ENCODE results near the gene PSRC1.
A peak's percentile ranks its signal among the peaks of the same experiment; 100 is the strongest.
"Not testable (repeated sequence)": the region's sequence is repeated elsewhere in the genome, so short reads cannot be mapped to it uniquely, and the experiment has no call there.

PSRC1 gene

DNA sequence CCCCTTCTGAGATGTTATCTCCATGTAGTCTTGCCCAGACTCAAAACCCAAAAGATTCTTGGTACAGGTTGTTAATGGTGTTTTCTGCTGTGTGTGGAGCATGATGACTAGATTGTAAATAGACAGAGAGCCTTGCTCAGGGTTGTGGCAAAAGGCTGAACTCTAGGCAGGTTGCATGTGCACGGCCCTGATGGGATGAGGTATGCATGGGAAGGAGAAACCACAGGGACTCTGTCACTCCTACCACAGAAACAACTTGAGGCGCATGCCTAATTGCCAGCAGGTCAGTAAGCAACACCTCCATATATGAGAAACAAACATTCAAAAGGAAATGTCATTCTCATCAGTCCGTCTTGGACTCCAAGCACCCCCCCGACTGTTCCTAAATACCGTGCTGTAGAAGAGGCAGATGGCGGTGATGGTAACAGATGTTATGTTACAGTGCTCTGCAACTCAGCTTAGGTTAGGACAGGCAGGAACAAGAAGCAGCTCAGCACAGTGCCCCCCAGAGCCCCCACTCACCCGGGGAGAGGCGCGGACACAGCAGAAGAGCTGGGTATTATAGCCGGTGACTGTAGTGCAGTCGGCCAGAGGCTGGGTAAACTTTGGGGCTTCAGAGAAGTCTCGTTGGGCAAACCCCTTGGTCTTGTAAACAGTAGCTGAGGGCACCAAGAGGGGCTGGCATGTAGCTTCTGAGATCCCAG is 12.9 kb upstream of the PSRC1 start:
- Histone ChIP-seq H3K9ac (ENCODE audit: low read length) (no peak overlapping the region), H3K9me3 (ENCODE audit: control insufficient read depth, insufficient read depth, low read depth, low read length) (no peaks in the 10 kb centered on the region), H3K27me3 (ENCODE audit: control insufficient read depth, insufficient read depth, low read length) (no peaks in the 10 kb centered on the region), H3K27ac (ENCODE audit: low read depth, low read length) (no peak overlapping the region), H3K4me1 (ENCODE audit: control insufficient read depth, insufficient read depth, low read length) (peaks cover 15% of the 10 kb centered on the region), H3K4me3 (ENCODE audit: low read depth, low read length) (no peak overlapping the region), H3K36me3 (ENCODE audit: control insufficient read depth, insufficient read depth, low read length) (no peaks in the 10 kb centered on the region)

DNA sequence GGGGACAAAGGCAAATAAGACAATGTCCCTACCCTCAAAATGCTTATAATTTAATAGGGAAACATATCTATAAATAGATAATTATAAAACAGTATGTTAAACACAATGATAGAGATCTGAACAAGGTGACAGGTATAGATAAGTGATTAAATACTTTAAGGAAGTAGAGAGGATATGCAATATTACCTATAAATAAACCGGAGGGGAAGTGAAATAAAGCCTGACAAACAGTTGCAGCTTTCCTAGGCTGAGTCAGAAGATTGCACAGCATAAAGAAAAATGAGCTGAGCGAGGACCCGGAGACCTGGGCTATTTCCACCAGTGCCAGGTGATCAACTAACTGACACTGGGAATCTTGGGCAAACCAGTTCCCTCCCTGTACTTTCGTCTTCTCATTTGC is 11.5 kb upstream of the PSRC1 start:
- Histone ChIP-seq H3K4me1 (ENCODE audit: control insufficient read depth, insufficient read depth, low read length) (peaks cover 12% of the 10 kb centered on the region), H3K27ac (ENCODE audit: low read depth, low read length) (no peak overlapping the region), H3K9ac (ENCODE audit: low read length) (no peak overlapping the region), H3K9me3 (ENCODE audit: control insufficient read depth, insufficient read depth, low read depth, low read length) (no peaks in the 10 kb centered on the region), H3K27me3 (ENCODE audit: control insufficient read depth, insufficient read depth, low read length) (no peaks in the 10 kb centered on the region), H3K4me3 (ENCODE audit: low read depth, low read length) (no peak overlapping the region), H3K36me3 (ENCODE audit: control insufficient read depth, insufficient read depth, low read length) (no peaks in the 10 kb centered on the region)

DNA sequence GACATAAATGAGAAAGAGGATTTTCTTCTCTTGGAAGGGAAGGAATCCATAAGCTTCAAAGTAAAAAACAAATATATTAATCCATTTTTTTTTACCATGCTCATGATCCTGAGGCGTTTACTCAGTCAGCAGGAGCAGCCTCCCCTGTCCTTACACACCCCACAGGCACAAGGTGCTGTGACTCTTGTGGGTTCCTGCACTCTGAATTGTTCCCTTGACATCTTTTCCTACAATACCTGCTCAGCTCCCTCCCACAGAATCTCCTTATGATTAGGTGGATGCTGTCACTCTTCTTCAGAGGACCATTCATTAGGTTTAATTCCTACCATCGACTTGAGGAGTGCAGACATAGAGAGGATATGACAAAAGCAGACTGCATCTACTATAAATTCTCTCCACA is 10.1 kb upstream of the PSRC1 start:
- Histone ChIP-seq H3K27ac (ENCODE audit: low read depth, low read length) (no peak overlapping the region), H3K27me3 (ENCODE audit: control insufficient read depth, insufficient read depth, low read length) (no peaks in the 10 kb centered on the region), H3K9me3 (ENCODE audit: control insufficient read depth, insufficient read depth, low read depth, low read length) (no peaks in the 10 kb centered on the region), H3K36me3 (ENCODE audit: control insufficient read depth, insufficient read depth, low read length) (no peaks in the 10 kb centered on the region), H3K4me3 (ENCODE audit: low read depth, low read length) (no peak overlapping the region), H3K4me1 (ENCODE audit: control insufficient read depth, insufficient read depth, low read length) (peaks cover 10% of the 10 kb centered on the region), H3K9ac (ENCODE audit: low read length) (no peak overlapping the region)

DNA sequence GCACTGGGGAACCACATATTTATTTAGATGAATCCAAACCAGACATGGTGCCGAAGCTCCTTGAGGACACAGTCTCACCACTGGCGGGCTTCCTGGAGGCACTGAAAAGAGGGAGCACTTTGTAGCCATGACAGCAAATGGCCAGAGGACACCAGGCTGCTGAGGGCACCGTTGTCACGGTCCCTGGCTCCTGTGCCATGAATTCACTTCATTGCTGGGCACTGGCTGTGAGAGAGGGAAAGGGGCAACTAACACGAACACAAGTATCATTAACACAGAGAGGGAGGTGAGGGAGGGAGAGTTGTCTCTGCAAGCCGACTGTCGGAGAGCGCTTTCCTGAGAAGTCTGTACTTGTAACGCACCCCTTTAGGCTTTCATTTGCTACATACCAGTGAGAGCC is 9.4 kb upstream of the PSRC1 start:
- Histone ChIP-seq H3K9me3 (ENCODE audit: control insufficient read depth, insufficient read depth, low read depth, low read length) (no peaks in the 10 kb centered on the region), H3K4me3 (ENCODE audit: low read depth, low read length) (no peak overlapping the region), H3K36me3 (ENCODE audit: control insufficient read depth, insufficient read depth, low read length) (no peaks in the 10 kb centered on the region), H3K27ac (ENCODE audit: low read depth, low read length) (no peak overlapping the region), H3K27me3 (ENCODE audit: control insufficient read depth, insufficient read depth, low read length) (no peaks in the 10 kb centered on the region), H3K9ac (ENCODE audit: low read length) (no peak overlapping the region), H3K4me1 (ENCODE audit: control insufficient read depth, insufficient read depth, low read length) (peaks cover 10% of the 10 kb centered on the region)

DNA sequence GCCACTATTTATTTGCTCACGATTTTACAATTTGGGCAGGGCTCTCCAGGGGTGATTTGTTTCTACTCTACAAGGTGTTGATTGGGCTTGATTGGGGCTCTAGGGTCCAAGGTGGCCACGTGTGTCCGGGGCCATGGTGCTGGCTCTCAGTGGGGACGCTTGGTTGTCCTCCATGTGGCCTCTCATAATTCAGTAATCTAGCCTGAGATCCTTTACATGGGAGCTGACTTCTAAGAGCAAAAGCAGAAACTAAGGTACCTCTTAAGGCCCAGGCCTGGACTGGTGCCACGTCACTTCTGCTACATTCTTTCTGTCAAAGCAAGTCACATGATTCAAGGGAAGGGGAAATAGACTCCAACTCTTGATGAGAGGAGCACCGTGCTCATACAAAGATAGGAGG is 8.1 kb upstream of the PSRC1 start:
- H3K27me3 ChIP-seq (ENCODE audit: control insufficient read depth, insufficient read depth, low read length), result no peaks in the 10 kb centered on the region
- H3K9ac ChIP-seq (ENCODE audit: low read length), result no peak overlapping the region
- no peak overlapping the region for H3K27ac ChIP-seq (ENCODE audit: low read depth, low read length)
- H3K4me1 ChIP-seq (ENCODE audit: control insufficient read depth, insufficient read depth, low read length), result peaks cover 10% of the 10 kb centered on the region
- H3K4me3 ChIP-seq (ENCODE audit: low read depth, low read length), result no peak overlapping the region
- H3K9me3 ChIP-seq (ENCODE audit: control insufficient read depth, insufficient read depth, low read depth, low read length), result no peaks in the 10 kb centered on the region
- no peaks in the 10 kb centered on the region for H3K36me3 ChIP-seq (ENCODE audit: control insufficient read depth, insufficient read depth, low read length)

DNA sequence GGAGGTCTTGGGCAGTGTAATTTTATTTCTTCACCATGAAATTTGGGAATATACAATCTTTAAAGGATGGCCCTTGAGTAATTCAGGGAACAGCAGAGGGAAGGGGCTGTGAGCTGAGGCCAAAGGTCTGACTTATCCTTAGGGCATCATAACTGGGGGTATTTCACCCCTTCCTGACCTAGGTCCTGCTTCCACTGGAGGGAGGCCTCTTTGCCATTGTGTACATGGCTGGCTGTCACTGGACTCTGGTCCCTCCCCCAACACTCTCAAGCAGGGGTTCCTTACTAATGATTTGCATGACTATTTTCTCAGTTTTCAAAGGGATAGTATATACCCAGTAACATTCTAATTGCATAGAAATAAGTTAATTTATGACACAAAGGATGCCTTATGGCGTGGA is 7.2 kb upstream of the PSRC1 start:
- peaks cover 12% of the 10 kb centered on the region for H3K4me1 ChIP-seq (ENCODE audit: control insufficient read depth, insufficient read depth, low read length)
- no peaks in the 10 kb centered on the region for H3K36me3 ChIP-seq (ENCODE audit: control insufficient read depth, insufficient read depth, low read length)
- H3K27ac ChIP-seq (ENCODE audit: low read depth, low read length), result no peak overlapping the region
- no peaks in the 10 kb centered on the region for H3K27me3 ChIP-seq (ENCODE audit: control insufficient read depth, insufficient read depth, low read length)
- no peak overlapping the region for H3K4me3 ChIP-seq (ENCODE audit: low read depth, low read length)
- no peaks in the 10 kb centered on the region for H3K9me3 ChIP-seq (ENCODE audit: control insufficient read depth, insufficient read depth, low read depth, low read length)
- H3K9ac ChIP-seq (ENCODE audit: low read length), result no peak overlapping the region

DNA sequence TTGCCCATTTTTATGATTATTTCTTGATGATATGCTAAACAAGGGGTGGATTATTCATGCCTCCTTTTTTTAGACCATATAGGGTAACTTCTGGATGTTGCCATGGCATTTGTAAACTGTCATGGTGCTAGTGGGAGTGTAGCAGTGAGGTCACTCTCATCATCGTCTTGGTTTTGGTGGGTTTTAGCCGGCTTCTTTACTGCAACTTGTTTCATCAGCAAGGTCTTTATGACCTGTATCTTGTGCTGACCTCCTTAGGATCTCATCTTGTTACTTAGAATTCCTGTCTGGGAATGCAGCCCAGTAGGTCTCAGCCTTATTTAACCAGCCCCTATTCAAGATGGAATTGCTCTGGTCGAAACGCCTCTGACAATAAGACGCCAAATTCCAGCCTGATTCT is 3.8 kb upstream of the PSRC1 start:
- not testable (repeated sequence) for H3K27me3 ChIP-seq (ENCODE audit: control insufficient read depth, insufficient read depth, low read length); H3K36me3 ChIP-seq (ENCODE audit: control insufficient read depth, insufficient read depth, low read length); H3K9me3 ChIP-seq (ENCODE audit: control insufficient read depth, insufficient read depth, low read depth, low read length); H3K9ac ChIP-seq (ENCODE audit: low read length); H3K4me3 ChIP-seq (ENCODE audit: low read depth, low read length); H3K27ac ChIP-seq (ENCODE audit: low read depth, low read length)
- peaks cover 24% of the 10 kb centered on the region for H3K4me1 ChIP-seq (ENCODE audit: control insufficient read depth, insufficient read depth, low read length)

DNA sequence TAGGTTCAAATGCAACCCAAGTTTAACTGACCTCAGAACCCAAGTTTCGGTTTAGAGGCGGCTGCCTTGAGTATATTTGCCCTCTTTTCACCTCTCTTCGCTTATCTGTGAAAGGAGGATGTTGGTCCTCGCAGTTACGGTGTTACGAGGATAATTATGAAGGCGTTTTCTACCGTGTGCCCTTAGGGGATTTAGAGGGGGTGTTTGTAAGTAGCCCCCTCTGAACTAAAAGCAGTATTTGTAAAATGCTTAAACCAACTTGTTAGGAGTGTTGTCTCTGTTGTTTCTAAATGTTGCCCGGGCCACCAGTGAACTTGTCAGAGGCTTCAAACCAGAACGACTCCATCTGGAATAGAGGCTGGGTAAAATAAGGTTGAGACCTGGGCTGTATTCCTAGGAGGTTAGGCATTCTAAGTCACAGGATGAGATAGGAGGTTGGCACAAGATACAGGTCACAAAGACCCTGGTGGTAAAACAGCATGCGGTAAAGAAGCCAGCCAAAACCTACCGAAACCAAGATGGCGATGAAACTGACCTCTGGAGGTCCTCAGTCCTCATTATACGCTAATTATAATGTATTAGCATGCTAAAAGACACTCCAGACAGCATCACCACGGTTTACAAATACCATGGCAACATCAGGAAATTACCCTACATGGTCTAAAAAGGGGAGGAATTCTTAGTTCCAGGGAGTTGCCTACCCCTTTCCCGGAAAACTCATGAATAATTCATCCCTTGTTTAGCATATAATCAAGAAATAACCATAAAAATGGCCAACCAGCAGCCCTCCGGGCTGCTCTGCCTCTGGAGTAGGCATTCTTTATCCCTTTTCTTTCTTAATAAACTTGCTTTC is 1.0 kb upstream of the PSRC1 start:
- no peaks in the 10 kb centered on the region for H3K27me3 ChIP-seq (ENCODE audit: control insufficient read depth, insufficient read depth, low read length)
- H3K27ac ChIP-seq (ENCODE audit: low read depth, low read length), result peak overlapping the region; percentile 83
- H3K4me3 ChIP-seq (ENCODE audit: low read depth, low read length), result peak overlapping the region; percentile 90
- H3K36me3 ChIP-seq (ENCODE audit: control insufficient read depth, insufficient read depth, low read length), result peaks cover 22% of the 10 kb centered on the region
- H3K9ac ChIP-seq (ENCODE audit: low read length), result peak overlapping the region; percentile 85
- H3K9me3 ChIP-seq (ENCODE audit: control insufficient read depth, insufficient read depth, low read depth, low read length), result no peaks in the 10 kb centered on the region
- H3K4me1 ChIP-seq (ENCODE audit: control insufficient read depth, insufficient read depth, low read length), result peaks cover 29% of the 10 kb centered on the region

DNA sequence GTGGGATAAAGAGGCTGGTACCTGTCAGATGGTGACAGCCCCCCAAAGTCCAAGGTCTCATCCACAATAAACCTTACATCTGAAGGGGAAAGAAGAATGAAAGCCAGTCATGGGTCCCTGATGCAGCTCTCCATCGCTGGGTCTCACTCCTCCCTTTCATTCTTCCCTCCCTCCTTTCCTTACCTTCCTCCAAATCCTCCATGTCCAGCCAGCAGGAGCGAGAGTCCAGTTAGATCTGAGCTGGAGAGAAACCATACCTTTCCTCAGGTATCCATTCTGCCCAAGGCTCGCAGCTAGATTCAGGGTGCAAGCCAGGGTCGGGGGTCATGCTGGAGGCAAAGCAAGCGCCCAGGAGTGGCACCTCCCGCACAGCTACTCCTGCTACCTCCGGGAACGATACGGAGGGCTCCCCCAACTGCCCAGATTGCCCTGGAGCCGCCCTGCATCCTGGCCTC is 421 bp downstream of the PSRC1 start:
- Histone ChIP-seq H3K4me1 (ENCODE audit: control insufficient read depth, insufficient read depth, low read length) (peaks cover 29% of the 10 kb centered on the region), H3K9ac (ENCODE audit: low read length) (peak overlapping the region; percentile 86), H3K36me3 (ENCODE audit: control insufficient read depth, insufficient read depth, low read length) (peaks cover 33% of the 10 kb centered on the region), H3K4me3 (ENCODE audit: low read depth, low read length) (peak overlapping the region; percentile 90), H3K9me3 (ENCODE audit: control insufficient read depth, insufficient read depth, low read depth, low read length) (no peaks in the 10 kb centered on the region), H3K27me3 (ENCODE audit: control insufficient read depth, insufficient read depth, low read length) (no peaks in the 10 kb centered on the region), H3K27ac (ENCODE audit: low read depth, low read length) (no peak overlapping the region)

DNA sequence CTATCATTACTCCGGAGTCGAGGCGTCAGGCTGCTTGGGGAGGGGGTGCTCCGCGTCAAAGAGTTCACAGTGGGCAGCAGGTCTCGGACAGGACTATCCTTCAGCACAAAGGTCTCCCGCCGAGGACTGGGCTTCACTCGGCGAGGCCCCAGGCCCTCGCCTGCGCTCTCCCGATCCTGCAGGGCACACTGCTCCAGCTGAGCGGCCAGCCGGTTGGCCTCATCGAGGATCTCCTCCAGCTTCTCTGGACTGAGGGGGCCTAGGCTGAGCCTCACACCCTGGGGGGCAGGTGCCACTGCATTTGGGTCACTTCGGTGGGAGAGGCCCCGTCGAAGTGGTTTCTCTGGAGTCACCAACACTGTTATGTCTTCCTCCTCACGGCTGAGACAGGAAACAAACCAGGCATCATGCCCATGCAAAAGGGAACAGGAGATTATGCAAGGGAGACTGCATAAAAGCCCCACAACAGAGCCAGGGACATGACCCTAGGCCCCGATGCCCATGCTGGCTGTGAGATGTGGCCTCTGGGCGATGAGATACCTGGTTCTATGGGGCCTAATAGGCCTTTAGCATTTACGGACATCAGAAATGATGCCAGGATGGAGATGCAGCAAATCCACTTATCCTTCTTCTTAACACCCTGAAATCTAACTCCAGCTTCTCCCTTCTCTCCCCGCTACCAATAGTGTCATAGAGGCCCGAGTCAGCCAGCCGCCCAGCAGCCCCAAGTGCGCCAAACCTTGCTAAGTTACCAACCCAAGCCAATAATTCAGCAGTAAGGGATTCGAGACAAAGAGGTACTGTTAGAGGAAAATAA is 1.1 kb downstream of the PSRC1 start:
- Histone ChIP-seq H3K27ac (ENCODE audit: low read depth, low read length) (no peak overlapping the region), H3K27me3 (ENCODE audit: control insufficient read depth, insufficient read depth, low read length) (no peaks in the 10 kb centered on the region), H3K4me3 (ENCODE audit: low read depth, low read length) (peak overlapping the region; percentile 90), H3K9me3 (ENCODE audit: control insufficient read depth, insufficient read depth, low read depth, low read length) (no peaks in the 10 kb centered on the region), H3K4me1 (ENCODE audit: control insufficient read depth, insufficient read depth, low read length) (peaks cover 32% of the 10 kb centered on the region), H3K36me3 (ENCODE audit: control insufficient read depth, insufficient read depth, low read length) (peaks cover 33% of the 10 kb centered on the region), H3K9ac (ENCODE audit: low read length) (peak overlapping the region; percentile 86)

DNA sequence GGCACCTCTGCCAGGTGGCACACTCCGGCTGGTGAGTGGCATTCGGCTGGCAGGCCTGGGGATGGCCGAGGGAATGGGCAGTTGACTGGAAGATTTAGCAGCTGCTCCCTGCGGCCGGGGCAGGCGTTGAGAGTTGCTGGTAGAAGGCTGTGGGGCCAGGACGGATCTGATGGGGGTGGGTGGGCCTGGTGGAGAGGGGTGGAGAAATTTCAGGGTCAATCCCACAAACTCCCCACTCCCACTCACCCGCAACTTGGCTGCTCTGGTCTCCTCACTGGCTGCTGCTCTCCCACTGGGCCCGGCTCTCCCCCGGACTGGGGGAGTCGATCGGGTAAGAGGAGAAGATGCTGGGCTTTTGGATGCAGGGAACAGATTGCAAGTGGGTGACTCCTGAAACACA is 2.1 kb downstream of the PSRC1 start:
- peaks cover 34% of the 10 kb centered on the region for H3K4me1 ChIP-seq (ENCODE audit: control insufficient read depth, insufficient read depth, low read length)
- H3K27ac ChIP-seq (ENCODE audit: low read depth, low read length), result no peak overlapping the region

More for the DNA sequence above, 2.1 kb downstream of the PSRC1 start:
- Histone ChIP-seq H3K9ac (ENCODE audit: low read length) (no peak overlapping the region), H3K27me3 (ENCODE audit: control insufficient read depth, insufficient read depth, low read length) (no peaks in the 10 kb centered on the region), H3K36me3 (ENCODE audit: control insufficient read depth, insufficient read depth, low read length) (peaks cover 33% of the 10 kb centered on the region), H3K4me3 (ENCODE audit: low read depth, low read length) (no peak overlapping the region), H3K9me3 (ENCODE audit: control insufficient read depth, insufficient read depth, low read depth, low read length) (no peaks in the 10 kb centered on the region)

Data from HUES6 (cell line).